K562 (cell line): ENCODE results near the gene LILRA5.
"Not testable (repeated sequence)": the region's sequence is repeated elsewhere in the genome, so short reads cannot be mapped to it uniquely, and the experiment has no call there.

Source experiments
- BCL6 ChIP-seq: fragments of 250-450 bp; sonication (Bioruptor Pico); IDR thresholded peaks from 2 replicates; pipeline ENCODE4 v1.4.0; 2020
- BRF1 ChIP-seq: IDR thresholded peaks from 3 replicates; pipeline ENCODE4 v1.6.1; 2011; ENCODE audit warnings: borderline replicate concordance, mild to moderate bottlenecking; ENCODE audit not compliant: insufficient read length; ENCODE audit errors: extremely low read depth
- CEBPB ChIP-seq: fragments of 450-650 bp; IDR thresholded peaks from 2 replicates; pipeline ENCODE4 v1.6.1; 2016; ENCODE audit warnings: missing genetic modification characterization, missing compliant biosample characterization
- EZH2 ChIP-seq: IDR thresholded peaks from 2 replicates; pipeline ENCODE4 v1.6.1; 2012; ENCODE audit warnings: low read depth, mild to moderate bottlenecking, inconsistent platforms, low read length, borderline replicate concordance
- HCFC1 ChIP-seq: IDR thresholded peaks from 2 replicates; pipeline ENCODE4 v1.6.1; 2012; ENCODE audit warnings: low read depth, low read length, improper control_type of control experiment
- HOXB6 ChIP-seq: fragments of 250-450 bp; sonication (Bioruptor Pico); IDR thresholded peaks from 2 replicates; pipeline ENCODE4 v1.5.1; 2022; ENCODE audit warnings: mild to moderate bottlenecking, borderline replicate concordance
- KHSRP ChIP-seq: fragments of 450-650 bp; IDR thresholded peaks from 2 replicates; pipeline ENCODE4 v1.6.1; 2017
- POLR2AphosphoS5 ChIP-seq: IDR thresholded peaks from 2 replicates; pipeline ENCODE4 v1.6.1; 2011; ENCODE audit warnings: mild to moderate bottlenecking, low read depth, low read length, moderate library complexity; ENCODE audit not compliant: control insufficient read depth, insufficient read depth
- SMAD3 ChIP-seq: fragments of 450-650 bp; formaldehyde crosslinking; conservative IDR thresholded peaks from 2 replicates; pipeline ENCODE4 v1.4.0; 2020; ENCODE audit warnings: mild to moderate bottlenecking
- SMAD4 ChIP-seq: fragments of 250-450 bp; sonication (Bioruptor Pico); conservative IDR thresholded peaks from 2 replicates; pipeline ENCODE4 v1.8.0; 2021; ENCODE audit warnings: inconsistent platforms, mild to moderate bottlenecking, moderate library complexity
- SMC3 ChIP-seq: conservative IDR thresholded peaks from 2 replicates; pipeline ENCODE4 v1.6.1; 2011; ENCODE audit warnings: low read depth, low read length, improper control_type of control experiment; ENCODE audit not compliant: insufficient read depth
- TARDBP ChIP-seq: fragments of 450-650 bp; IDR thresholded peaks from 2 replicates; pipeline ENCODE4 v1.6.1; 2016
- TF ChIP-seq, protein P1 (sequence below): sonication (generic); formaldehyde crosslinking; IDR thresholded peaks from 2 replicates; pipeline ENCODE4 v1.8.0; 2022; ENCODE audit warnings: mild to moderate bottlenecking, missing genetic modification reagents
- TF ChIP-seq, protein P2 (sequence below), 3 experiments: IDR thresholded peaks in 2 of 3; conservative IDR thresholded peaks in 1 of 3; 2 replicates each; pipeline ENCODE4 v1.5.1; 2011 to 2012; ENCODE audit warnings: low read length in 3 of 3, mild to moderate bottlenecking in 3 of 3, control low read depth in 2 of 3, improper control_type of control experiment in 1 of 3, inconsistent platforms in 1 of 3, low read depth in 1 of 3, mixed read lengths in 1 of 3, moderate library complexity in 1 of 3; ENCODE audit not compliant: insufficient read depth in 2 of 3

DNA sequence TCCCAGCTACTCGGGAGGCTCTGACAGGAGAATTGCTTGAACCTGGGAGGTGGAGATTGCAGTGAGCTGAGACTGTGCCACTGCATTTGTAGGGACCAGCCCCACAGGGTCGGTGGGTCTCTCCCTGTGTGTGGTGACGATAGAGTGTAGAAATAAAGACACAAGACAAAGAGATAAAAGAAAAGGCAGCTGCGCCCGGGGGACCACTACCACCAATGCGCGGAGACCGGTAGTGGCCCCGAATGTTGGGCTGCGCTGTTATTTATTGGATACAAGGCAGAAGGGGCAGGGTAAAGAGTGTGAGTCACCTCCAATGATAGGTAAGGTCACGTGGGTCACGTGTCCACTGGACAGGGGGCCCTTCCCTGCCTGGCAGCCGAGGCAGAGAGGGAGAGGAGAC lies 9.3 kb upstream of the LILRA5 start:
- not testable (repeated sequence) for TF ChIP-seq TARDBP; HOXB6 (CRISPR knock-in tag); SMAD4 (CRISPR knock-in tag); CEBPB (tag); BRF1; POLR2AphosphoS5; EZH2; SMAD3 (CRISPR knock-in tag); HCFC1; SMC3; KHSRP; BCL6
- TF ChIP-seq, protein P1, sequence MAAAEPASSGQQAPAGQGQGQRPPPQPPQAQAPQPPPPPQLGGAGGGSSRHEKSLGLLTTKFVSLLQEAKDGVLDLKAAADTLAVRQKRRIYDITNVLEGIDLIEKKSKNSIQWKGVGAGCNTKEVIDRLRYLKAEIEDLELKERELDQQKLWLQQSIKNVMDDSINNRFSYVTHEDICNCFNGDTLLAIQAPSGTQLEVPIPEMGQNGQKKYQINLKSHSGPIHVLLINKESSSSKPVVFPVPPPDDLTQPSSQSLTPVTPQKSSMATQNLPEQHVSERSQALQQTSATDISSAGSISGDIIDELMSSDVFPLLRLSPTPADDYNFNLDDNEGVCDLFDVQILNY (CRISPR knock-in tag), result not testable (repeated sequence)
- TF ChIP-seq, protein P2, sequence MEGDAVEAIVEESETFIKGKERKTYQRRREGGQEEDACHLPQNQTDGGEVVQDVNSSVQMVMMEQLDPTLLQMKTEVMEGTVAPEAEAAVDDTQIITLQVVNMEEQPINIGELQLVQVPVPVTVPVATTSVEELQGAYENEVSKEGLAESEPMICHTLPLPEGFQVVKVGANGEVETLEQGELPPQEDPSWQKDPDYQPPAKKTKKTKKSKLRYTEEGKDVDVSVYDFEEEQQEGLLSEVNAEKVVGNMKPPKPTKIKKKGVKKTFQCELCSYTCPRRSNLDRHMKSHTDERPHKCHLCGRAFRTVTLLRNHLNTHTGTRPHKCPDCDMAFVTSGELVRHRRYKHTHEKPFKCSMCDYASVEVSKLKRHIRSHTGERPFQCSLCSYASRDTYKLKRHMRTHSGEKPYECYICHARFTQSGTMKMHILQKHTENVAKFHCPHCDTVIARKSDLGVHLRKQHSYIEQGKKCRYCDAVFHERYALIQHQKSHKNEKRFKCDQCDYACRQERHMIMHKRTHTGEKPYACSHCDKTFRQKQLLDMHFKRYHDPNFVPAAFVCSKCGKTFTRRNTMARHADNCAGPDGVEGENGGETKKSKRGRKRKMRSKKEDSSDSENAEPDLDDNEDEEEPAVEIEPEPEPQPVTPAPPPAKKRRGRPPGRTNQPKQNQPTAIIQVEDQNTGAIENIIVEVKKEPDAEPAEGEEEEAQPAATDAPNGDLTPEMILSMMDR (IDR thresholded peaks at IDR 0.05 in 2 of 3, conservative IDR thresholded peaks at IDR 0.05 in 1 of 3; ENCODE audit: insufficient read depth in 2 of 3, low read depth in 1 of 3, low read length in 3 of 3), result not testable (repeated sequence)
